HepG2 (cell line): ENCODE data around the gene LEP. TPM values are rescaled to one million over a fixed set of nuclear protein-coding genes. Genes with fewer than 3 reads are reported as not detected.

Experiments used
- ATAC-seq: fragments of 200-7000 bp; cut with Tn5 transposase; 3 replicates; pipeline ENCODE4 v1.9.1; 2020; ENCODE audit warnings: mild to moderate bottlenecking, moderate library complexity
- BruUV-seq: library from RNA; stranded (reverse); fragments of 400-500 nt; replicated peaks from 2 replicates; lab custom pipeline; 2021; lab: Mats Ljungman, UMichigan
- CTCF ChIA-PET: fragments of 300-600 bp; formaldehyde crosslinking; extraction: SDS; loops from one replicate; lab custom pipeline; 2021; ENCODE audit warnings: low total read pairs, inconsistent platforms, low intra/inter-chr PET ratio; lab: Yijun Ruan, JAX
- POLR2A ChIA-PET: fragments of 350-600 bp; sonication (Branson Sonifier 250); formaldehyde crosslinking; loops from one replicate; lab custom pipeline; 2020; ENCODE audit warnings: antibody characterized with exemption, inconsistent platforms; lab: Yijun Ruan, JAX
- DNase-seq: peaks from one replicate; pipeline ENCODE4 v3.0.0-alpha.2; 2015; ENCODE audit warnings: low spot score
- FAIRE-seq: peaks from 3 replicates; lab custom pipeline; 2011; peaks lifted over from hg19 to GRCh38; lab: Jason Lieb, UNC
- H2AFZ ChIP-seq: one replicate; pipeline ENCODE4 v1.6.1; 2011; ENCODE audit warnings: low read length, inconsistent platforms
- H3K27ac ChIP-seq: fragments of 300-600 bp; 3 replicates; pipeline ENCODE4 v1.8.0; 2011; ENCODE audit warnings: mixed run types, mild to moderate bottlenecking, mixed read lengths, low read length, inconsistent platforms; ENCODE audit not compliant: insufficient read depth; ENCODE audit errors: extremely low read length
- H3K27me3 ChIP-seq, 2 experiments: fragments of 200-600 bp in 1 of 2; 2 replicates in 1 of 2; 3 replicates in 1 of 2; pipeline versions ENCODE4 v1.6.0 to v1.8.0; 2011; ENCODE audit warnings: low read length in 2 of 2, mild to moderate bottlenecking in 2 of 2, moderate library complexity in 2 of 2, inconsistent platforms in 1 of 2; ENCODE audit not compliant: insufficient read depth in 2 of 2, control insufficient read depth in 1 of 2
- H3K36me3 ChIP-seq, 2 experiments: fragments of 200-600 bp in 1 of 2; replicated peaks in 1 of 2; 2 replicates in 1 of 2; 3 replicates in 1 of 2; pipeline versions ENCODE4 v1.5.1 to v1.8.0; 2011; ENCODE audit warnings: low read length in 2 of 2, inconsistent platforms in 1 of 2; ENCODE audit not compliant: insufficient read depth in 2 of 2, control insufficient read depth in 1 of 2
- H3K4me1 ChIP-seq: 2 replicates; pipeline ENCODE4 v1.5.1; 2012; ENCODE audit warnings: low read length, inconsistent platforms; ENCODE audit not compliant: insufficient read depth
- H3K4me2 ChIP-seq: 2 replicates; pipeline ENCODE4 v1.6.0; 2011; ENCODE audit warnings: low read depth, low read length, inconsistent platforms
- H3K4me3 ChIP-seq, 3 experiments: fragments of 200-600 bp in 1 of 3; sonication (generic), shearing (Covaris generic) in 1 of 3; replicated peaks in 1 of 3; 2 replicates each; pipeline ENCODE4 v1.5.1; 2011 to 2016; ENCODE audit warnings: low read length in 3 of 3, inconsistent platforms in 2 of 3, low read depth in 2 of 3, mild to moderate bottlenecking in 2 of 3, control low read depth in 1 of 3, mixed read lengths in 1 of 3; ENCODE audit not compliant: insufficient read depth in 1 of 3
- H3K79me2 ChIP-seq: one replicate; pipeline ENCODE4 v1.6.1; 2011; ENCODE audit warnings: low read length, inconsistent platforms; ENCODE audit not compliant: insufficient read depth
- H3K9ac ChIP-seq: 2 replicates; pipeline ENCODE4 v1.6.0; 2011; ENCODE audit warnings: mild to moderate bottlenecking, low read depth, low read length, inconsistent platforms; ENCODE audit not compliant: insufficient read depth
- H3K9me3 ChIP-seq: 2 replicates; pipeline ENCODE4 v1.5.1; 2012; ENCODE audit warnings: mild to moderate bottlenecking, low read length
- H4K20me1 ChIP-seq: 2 replicates; pipeline ENCODE4 v1.6.0; 2011; ENCODE audit warnings: inconsistent platforms, mild to moderate bottlenecking, low read length, moderate library complexity; ENCODE audit not compliant: insufficient read depth
- TBX3 ChIP-seq: fragments of 450-650 bp; IDR thresholded peaks from 2 replicates; pipeline ENCODE4 v1.6.1; 2017; ENCODE audit warnings: antibody characterized with exemption, mild to moderate bottlenecking, inconsistent platforms, borderline replicate concordance
- WGBS: methylation state at CpG from one replicate; pipeline ENCODE4 v1.1.6; 2017; ENCODE audit warnings: low lambda C conversion rate; 5-methylcytosine and 5-hydroxymethylcytosine counted together
- in situ Hi-C: cut with HindIII; loops from 2 replicates; pipeline ENCODE4 v1.10.0; 2017; ENCODE audit warnings: low pct_unique_long_range_greater_than_20kb; ENCODE audit not compliant: extremely low pct_ligation_motif_present
- intact Hi-C: fragments of 100-400 bp; cut with micrococcal nuclease; formaldehyde crosslinking; loops from one replicate; pipeline ENCODE4 v1.10.0; 2022; ENCODE audit not compliant: unreplicated experiment
- microRNA-seq: library from miRNA; unstranded; fragments of <30 nt; microRNA quantifications from one replicate; pipeline ENCODE4, GENCODE V29; 2020
- polyA plus RNA-seq, 8 experiments: library from polyadenylated mRNA; depleted of rRNA in 3 of 8; stranded (reverse) in 7 of 8; unstranded in 1 of 8; fragments of >200 nt; fragmentation: Illumina TruSeq in 4 of 8; extraction: Trizol in 4 of 8; gene quantifications; 2 replicates each; pipeline versions ENCODE4 v1.2.1 to v1.2.3, GENCODE V29; 2011 to 2016; ENCODE audit warnings: low read depth in 4 of 8, missing spikeins in 1 of 8, mixed read lengths in 1 of 8; ENCODE audit not compliant: insufficient read depth in 1 of 8
- small RNA-seq, 3 experiments: library from RNA; depleted of rRNA; stranded (forward); fragments of <200 nt; gene quantifications; one replicate each; pipeline ENCODE3, GENCODE V24; 2012; ENCODE audit warnings: low read depth in 2 of 3, low replicate concordance in 1 of 3; ENCODE audit not compliant: insufficient read length in 3 of 3, insufficient read depth in 2 of 3
- total RNA-seq, 5 experiments: library from RNA; depleted of rRNA; stranded (reverse); fragments of >200 nt; fragmentation: Illumina TruSeq; extraction: Trizol; gene quantifications; 2 replicates each; pipeline ENCODE4 v1.2.3, GENCODE V29; 2016; ENCODE audit warnings: low read depth in 1 of 5
- TF ChIP-seq, protein P1 (sequence below): fragments of 450-650 bp; IDR thresholded peaks from 2 replicates; pipeline ENCODE4 v1.6.1; 2016
- TF ChIP-seq, protein P2 (sequence below): sonication (generic); formaldehyde crosslinking; IDR thresholded peaks from 2 replicates; pipeline ENCODE4 v1.4.0; 2020; ENCODE audit warnings: missing genetic modification reagents

The LEP gene
- total and polyA plus RNA-seq, 2 of the 13 experiments (the other 11 are each of a cell fraction or from before 2014, with no cell fraction given): 0.05 TPM; not detected in 1

DNA sequence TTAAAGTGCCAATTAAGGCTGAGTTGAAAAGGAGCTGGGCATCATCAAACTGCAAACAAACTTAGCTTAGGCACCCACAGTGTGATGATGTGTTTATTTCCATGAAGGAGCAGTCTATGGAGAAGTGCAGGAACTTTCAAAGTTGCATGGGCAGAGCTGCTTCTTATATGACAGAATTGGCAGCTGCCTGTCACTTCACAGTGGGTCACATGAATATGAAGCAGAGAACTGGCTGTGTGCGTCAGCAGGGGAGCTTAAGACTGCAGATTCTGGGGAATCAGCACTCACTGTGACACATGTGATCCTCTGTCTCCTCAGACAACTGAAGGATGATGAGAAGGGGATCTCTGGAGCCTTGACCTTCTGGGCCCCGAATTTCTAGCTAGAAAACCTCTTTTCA is 66.0 kb downstream of the LEP start:
- no peak overlapping the region for H3K9ac ChIP-seq
- no peaks in the 10 kb centered on the region for H3K9me3 ChIP-seq
- H4K20me1 ChIP-seq: no peaks in the 10 kb centered on the region
- H3K27me3 ChIP-seq: no peaks in the 10 kb centered on the region
- H3K79me2 ChIP-seq: no peaks in the 10 kb centered on the region
- H2AFZ ChIP-seq: no peak overlapping the region
- no peak overlapping the region for H3K4me2 ChIP-seq
- peaks cover 14 to 38% of the 10 kb centered on the region in 2 experiments; a peak in 4 of 5 replicates for H3K36me3 ChIP-seq
- in situ Hi-C loops: no loop called here
- TF ChIP-seq, protein P1, sequence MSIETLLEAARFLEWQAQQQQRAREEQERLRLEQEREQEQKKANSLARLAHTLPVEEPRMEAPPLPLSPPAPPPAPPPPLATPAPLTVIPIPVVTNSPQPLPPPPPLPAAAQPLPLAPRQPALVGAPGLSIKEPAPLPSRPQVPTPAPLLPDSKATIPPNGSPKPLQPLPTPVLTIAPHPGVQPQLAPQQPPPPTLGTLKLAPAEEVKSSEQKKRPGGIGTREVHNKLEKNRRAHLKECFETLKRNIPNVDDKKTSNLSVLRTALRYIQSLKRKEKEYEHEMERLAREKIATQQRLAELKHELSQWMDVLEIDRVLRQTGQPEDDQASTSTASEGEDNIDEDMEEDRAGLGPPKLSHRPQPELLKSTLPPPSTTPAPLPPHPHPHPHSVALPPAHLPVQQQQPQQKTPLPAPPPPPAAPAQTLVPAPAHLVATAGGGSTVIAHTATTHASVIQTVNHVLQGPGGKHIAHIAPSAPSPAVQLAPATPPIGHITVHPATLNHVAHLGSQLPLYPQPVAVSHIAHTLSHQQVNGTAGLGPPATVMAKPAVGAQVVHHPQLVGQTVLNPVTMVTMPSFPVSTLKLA: no peak
- TF ChIP-seq, protein P2, sequence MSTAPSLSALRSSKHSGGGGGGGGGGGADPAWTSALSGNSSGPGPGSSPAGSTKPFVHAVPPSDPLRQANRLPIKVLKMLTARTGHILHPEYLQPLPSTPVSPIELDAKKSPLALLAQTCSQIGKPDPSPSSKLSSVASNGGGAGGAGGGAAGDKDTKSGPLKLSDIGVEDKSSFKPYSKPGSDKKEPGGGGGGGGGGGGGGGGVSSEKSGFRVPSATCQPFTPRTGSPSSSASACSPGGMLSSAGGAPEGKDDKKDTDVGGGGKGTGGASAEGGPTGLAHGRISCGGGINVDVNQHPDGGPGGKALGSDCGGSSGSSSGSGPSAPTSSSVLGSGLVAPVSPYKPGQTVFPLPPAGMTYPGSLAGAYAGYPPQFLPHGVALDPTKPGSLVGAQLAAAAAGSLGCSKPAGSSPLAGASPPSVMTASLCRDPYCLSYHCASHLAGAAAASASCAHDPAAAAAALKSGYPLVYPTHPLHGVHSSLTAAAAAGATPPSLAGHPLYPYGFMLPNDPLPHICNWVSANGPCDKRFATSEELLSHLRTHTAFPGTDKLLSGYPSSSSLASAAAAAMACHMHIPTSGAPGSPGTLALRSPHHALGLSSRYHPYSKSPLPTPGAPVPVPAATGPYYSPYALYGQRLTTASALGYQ: no peak
- no peak for TF ChIP-seq TBX3
- 96% methylated on average over 2 of the region's 2 CpGs for WGBS
- no peak for FAIRE-seq
- DNase-seq: no peak
- no TSS peak for BruUV-seq
- no peak overlapping the region for H3K27ac ChIP-seq
- POLR2A ChIA-PET: no interaction called here
- CTCF ChIA-PET: no interaction called here
- intact Hi-C loops: no loop called here
- H3K4me3 ChIP-seq: no peak overlapping the region
- no peak for ATAC-seq
- peaks cover 40% of the 10 kb centered on the region for H3K4me1 ChIP-seq

Small RNA genes within 50 kb of the gene (microRNA-seq; reads per million reads assigned to microRNA genes)
- not detected for gene MIR129-1

Small RNA genes within 50 kb of the gene (small RNA-seq; reads per million reads assigned to genes)
- gene MIR129-1: 0 reads per million in 3 experiments

Other genes starting within 250 kb of the LEP start
- not detected in 2 replicates for gene LRRC4, start 209.8 kb upstream of the LEP start, total RNA-seq (2016; rRNA removed; fragmentation: Illumina TruSeq; extraction: Trizol)
- not detected in 2 replicates for gene LRRC4, start 209.8 kb upstream of the LEP start, polyA plus RNA-seq (2011; rRNA removed)
- 49.0 and 61.2 TPM in 2 replicates for gene RBM28, start 102.6 kb downstream of the LEP start, total RNA-seq (2016; rRNA removed; fragmentation: Illumina TruSeq; extraction: Trizol)
- 20.3 and 20.5 TPM in 2 replicates for gene RBM28, start 102.6 kb downstream of the LEP start, polyA plus RNA-seq (2011; rRNA removed)
- not detected in 2 replicates for gene PRRT4, start 120.4 kb downstream of the LEP start, total RNA-seq (2016; rRNA removed; fragmentation: Illumina TruSeq; extraction: Trizol)
- not detected in 2 replicates for gene PRRT4, start 120.4 kb downstream of the LEP start, polyA plus RNA-seq (2011; rRNA removed)
- gene IMPDH1, start 168.7 kb downstream of the LEP start, total RNA-seq (2016; rRNA removed; fragmentation: Illumina TruSeq; extraction: Trizol): 18.4 and 22.8 TPM in 2 replicates
- 34.0 and 49.9 TPM in 2 replicates for gene IMPDH1, start 168.7 kb downstream of the LEP start, polyA plus RNA-seq (2011; rRNA removed)
- gene HILPDA, start 214.6 kb downstream of the LEP start, total RNA-seq (2016; rRNA removed; fragmentation: Illumina TruSeq; extraction: Trizol): 8.6 and 11.1 TPM in 2 replicates
- 43.1 and 44.0 TPM in 2 replicates for gene HILPDA, start 214.6 kb downstream of the LEP start, polyA plus RNA-seq (2011; rRNA removed)
- gene METTL2B, start 235.5 kb downstream of the LEP start, total RNA-seq (2016; rRNA removed; fragmentation: Illumina TruSeq; extraction: Trizol): 33.1 and 40.1 TPM in 2 replicates
- gene METTL2B, start 235.5 kb downstream of the LEP start, polyA plus RNA-seq (2011; rRNA removed): 15.5 and 17.4 TPM in 2 replicates